A549 (cell line): ENCODE results near the gene STRN3. TPM values are rescaled to one million over a fixed set of nuclear protein-coding genes. Genes with fewer than 3 reads are reported as not detected.

Source experiments
- ATAC-seq, 2 experiments: fragments of 200-7000 bp in 1 of 2; fragments of >200 bp in 1 of 2; cut with Nextera tagmentation in 1 of 2; cut with Tn5 transposase in 1 of 2; 3 replicates each; pipeline versions ENCODE4 v1.8.0 to v1.9.1; 2018 to 2020; ENCODE audit warnings: mild to moderate bottlenecking in 1 of 2, moderate library complexity in 1 of 2
- CTCF ChIA-PET: fragments of 300-600 bp; sonication (Branson Sonifier 250); formaldehyde crosslinking; extraction: SDS; loops from one replicate; lab custom pipeline; 2021; ENCODE audit warnings: antibody characterized with exemption, inconsistent platforms; lab: Yijun Ruan, JAX
- POLR2A ChIA-PET: fragments of 350-600 bp; formaldehyde crosslinking; extraction: SDS; loops from one replicate; lab custom pipeline; 2021; ENCODE audit warnings: antibody characterized with exemption, inconsistent platforms; lab: Yijun Ruan, JAX
- DNase-seq, 2 experiments: peaks; one replicate each; pipeline versions ENCODE4 v3.0.0 to v3.0.0-alpha.2; 2011 to 2016; ENCODE audit warnings: low read depth in 1 of 2, low spot score in 1 of 2
- FAIRE-seq: peaks from 2 replicates; lab custom pipeline; 2011; peaks lifted over from hg19 to GRCh38; lab: Jason Lieb, UNC
- H3K27ac ChIP-seq, 2 experiments: fragments of >200 bp; sonication (Bioruptor Twin); formaldehyde crosslinking; 3 replicates each; pipeline ENCODE4 v1.5.1; 2016 to 2017
- H3K4me1 ChIP-seq: fragments of >200 bp; sonication (Bioruptor Twin); formaldehyde crosslinking; 3 replicates; pipeline ENCODE4 v1.6.1; 2016
- H3K4me2 ChIP-seq: fragments of >200 bp; sonication (Bioruptor Twin); formaldehyde crosslinking; 3 replicates; pipeline ENCODE4 v1.6.1; 2016
- H3K4me3 ChIP-seq: fragments of >200 bp; sonication (Bioruptor Twin); formaldehyde crosslinking; 3 replicates; pipeline ENCODE4 v1.5.1; 2016
- H3K9me3 ChIP-seq: fragments of >200 bp; sonication (Bioruptor Twin); formaldehyde crosslinking; 3 replicates; pipeline ENCODE4 v1.6.1; 2016
- CBX2 ChIP-seq: fragments of 200-600 bp; sonication (generic); IDR thresholded peaks from 2 replicates; pipeline ENCODE4 v1.6.1; 2016; ENCODE audit warnings: low read depth, mild to moderate bottlenecking, borderline replicate concordance
- CBX8 ChIP-seq: fragments of 200-600 bp; sonication (generic); IDR thresholded peaks from 2 replicates; pipeline ENCODE4 v1.6.1; 2016
- CEBPB ChIP-seq, 2 experiments: fragments of >200 bp in 1 of 2; sonication (Bioruptor Twin) in 1 of 2; formaldehyde crosslinking in 1 of 2; IDR thresholded peaks; 2 replicates each; pipeline ENCODE4 v1.6.1; 2012 to 2016
- CHD4 ChIP-seq: fragments of 200-600 bp; sonication (generic); IDR thresholded peaks from 2 replicates; pipeline ENCODE4 v1.6.1; 2016; ENCODE audit warnings: antibody characterized with exemption, mild to moderate bottlenecking, borderline replicate concordance
- EHF ChIP-seq: fragments of 250-450 bp; sonication (Bioruptor Pico); IDR thresholded peaks from 2 replicates; pipeline ENCODE4 v1.5.0; 2020; ENCODE audit warnings: mild to moderate bottlenecking
- ESRRA ChIP-seq: fragments of 150-350 bp; IDR thresholded peaks from 2 replicates; pipeline ENCODE4 v1.6.1; 2014; ENCODE audit warnings: mild to moderate bottlenecking, low read length, borderline replicate concordance
- FOSB ChIP-seq: fragments of 250-450 bp; sonication (Bioruptor Pico); IDR thresholded peaks from 2 replicates; pipeline ENCODE4 v1.5.0; 2020; ENCODE audit warnings: mild to moderate bottlenecking, moderate library complexity
- FOXS1 ChIP-seq: fragments of 250-450 bp; sonication (Bioruptor Pico); IDR thresholded peaks from 2 replicates; pipeline ENCODE4 v1.5.0; 2020; ENCODE audit warnings: mild to moderate bottlenecking, moderate library complexity
- HDAC2 ChIP-seq: fragments of 200-600 bp; sonication (generic); IDR thresholded peaks from 2 replicates; pipeline ENCODE4 v1.6.1; 2016
- HEYL ChIP-seq: fragments of 250-450 bp; sonication (Bioruptor Pico); IDR thresholded peaks from 2 replicates; pipeline ENCODE4 v1.8.0; 2021; ENCODE audit warnings: mild to moderate bottlenecking, moderate library complexity
- HOXB13 ChIP-seq: fragments of 250-450 bp; sonication (Bioruptor Pico); IDR thresholded peaks from 2 replicates; pipeline ENCODE4 v1.5.0; 2020; ENCODE audit warnings: low read depth, mild to moderate bottlenecking, moderate library complexity
- HOXB5 ChIP-seq: fragments of 250-450 bp; sonication (Bioruptor Pico); IDR thresholded peaks from 2 replicates; pipeline ENCODE4 v1.5.0; 2020; ENCODE audit warnings: mild to moderate bottlenecking, moderate library complexity
- KDM5A ChIP-seq: fragments of 200-600 bp; sonication (generic); IDR thresholded peaks from 2 replicates; pipeline ENCODE4 v1.6.1; 2016; ENCODE audit warnings: antibody characterized with exemption, mild to moderate bottlenecking
- MAFK ChIP-seq: fragments of 450-650 bp; IDR thresholded peaks from 2 replicates; pipeline ENCODE4 v1.6.1; 2014; ENCODE audit not compliant: partially characterized antibody
- POLR2A ChIP-seq: IDR thresholded peaks from 2 replicates; pipeline ENCODE4 v1.6.1; 2012; ENCODE audit warnings: mild to moderate bottlenecking, low read length
- POLR2AphosphoS2 ChIP-seq: conservative IDR thresholded peaks from 2 replicates; pipeline ENCODE4 v1.6.1; 2012; ENCODE audit warnings: low read length, improper control_type of control experiment, inconsistent platforms
- RARB ChIP-seq: fragments of 250-450 bp; sonication (Bioruptor Pico); IDR thresholded peaks from 2 replicates; pipeline ENCODE4 v1.8.0; 2021; ENCODE audit warnings: mild to moderate bottlenecking, moderate library complexity
- RNF2 ChIP-seq: fragments of 200-600 bp; sonication (generic); IDR thresholded peaks from 2 replicates; pipeline ENCODE4 v1.6.1; 2016; ENCODE audit warnings: low read depth, mild to moderate bottlenecking, antibody characterized with exemption, moderate library complexity, borderline replicate concordance
- SMC3 ChIP-seq: fragments of >200 bp; sonication (Bioruptor Twin); formaldehyde crosslinking; IDR thresholded peaks from 3 replicates; pipeline ENCODE4 v1.6.1; 2018; ENCODE audit warnings: inconsistent platforms
- SREBF2 ChIP-seq: fragments of 450-650 bp; IDR thresholded peaks from 2 replicates; pipeline ENCODE4 v1.6.1; 2014; ENCODE audit warnings: mild to moderate bottlenecking, moderate library complexity
- TFCP2L1 ChIP-seq: fragments of 250-450 bp; sonication (Bioruptor Pico); IDR thresholded peaks from 2 replicates; pipeline ENCODE4 v1.5.0; 2021; ENCODE audit warnings: mild to moderate bottlenecking
- WGBS: methylation state at CpG from one replicate; pipeline ENCODE4 v1.1.6; 2017; ENCODE audit errors: missing lambda C conversion rate; 5-methylcytosine and 5-hydroxymethylcytosine counted together
- polyA plus RNA-seq, 4 experiments: library from polyadenylated mRNA; depleted of rRNA in 3 of 4; stranded (reverse); fragments of >200 nt; fragmentation: RNase III in 1 of 4; extraction: RNeasy Plus Mini Kit Qiagen cat#74134 plus additional on column Dnase treatment in 1 of 4; gene quantifications; 2 replicates in 3 of 4; 3 replicates in 1 of 4; pipeline ENCODE4 v1.2.3, GENCODE V29; 2011 to 2017
- TF ChIP-seq, protein P1 (sequence below): fragments of >200 bp; sonication (Bioruptor Twin); formaldehyde crosslinking; IDR thresholded peaks from 2 replicates; pipeline ENCODE4 v1.6.1; 2016
- TF ChIP-seq, protein P2 (sequence below): IDR thresholded peaks from 2 replicates; pipeline ENCODE4 v1.6.1; 2012
- TF ChIP-seq, protein P3 (sequence below): IDR thresholded peaks from 2 replicates; pipeline ENCODE4 v1.6.1; 2012; ENCODE audit warnings: low read depth, borderline replicate concordance
- TF ChIP-seq, protein P4 (sequence below): fragments of 150-350 bp; IDR thresholded peaks from 2 replicates; pipeline ENCODE4 v1.6.1; 2014; ENCODE audit warnings: low read depth, mild to moderate bottlenecking, low read length
- TF ChIP-seq, protein P5 (sequence below): fragments of >200 bp; sonication (Bioruptor Twin); formaldehyde crosslinking; IDR thresholded peaks from 3 replicates; pipeline ENCODE4 v1.5.1; 2016

Gene STRN3
- polyA plus RNA-seq, 2 of the 4 experiments (the other 2 are of a cell fraction): 22.1 to 44.8 TPM

DNA sequence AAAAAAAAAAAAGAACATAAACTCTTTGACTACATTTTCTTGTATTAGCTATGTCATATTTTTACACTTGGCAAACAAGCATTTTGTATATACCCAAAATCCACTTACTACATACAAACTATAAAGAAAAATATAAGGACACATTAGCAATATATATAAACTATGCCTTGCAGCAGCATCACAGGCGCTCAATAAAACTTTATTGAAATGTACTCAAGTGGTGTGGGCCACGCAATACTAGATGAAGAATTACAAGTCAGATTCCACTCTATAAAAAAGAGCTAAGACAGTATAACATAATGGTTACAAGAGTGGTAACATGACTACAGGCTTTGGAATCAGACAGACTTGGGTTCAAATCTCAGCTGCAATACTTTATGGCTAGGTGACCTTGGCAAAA lies 3.8 kb downstream of the STRN3 start:
- FAIRE-seq: no peak
- 98% methylated on average over 2 of the region's 2 CpGs for WGBS
- no peaks in the 10 kb centered on the region for H3K9me3 ChIP-seq
- peaks cover 19% of the 10 kb centered on the region for H3K4me1 ChIP-seq
- ChIA-PET CTCF (interaction anchor here (1.8 kb wide), 1 partner anchor 40 kb away, joined by 4 read pairs; no protein-coding TSS in a partner anchor), POLR2A (no interaction called here)
- TF ChIP-seq, protein P1, sequence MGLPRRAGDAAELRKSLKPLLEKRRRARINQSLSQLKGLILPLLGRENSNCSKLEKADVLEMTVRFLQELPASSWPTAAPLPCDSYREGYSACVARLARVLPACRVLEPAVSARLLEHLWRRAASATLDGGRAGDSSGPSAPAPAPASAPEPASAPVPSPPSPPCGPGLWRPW: no peak
- TF ChIP-seq ESRRA (no peak), CHD4 (no peak), HEYL (CRISPR knock-in tag) (no peak), CBX2 (no peak), SMC3 (no peak), CBX8 (no peak), SREBF2 (no peak), KDM5A (no peak), POLR2A (no peak), RARB (CRISPR knock-in tag) (no peak), CEBPB (IDR thresholded peaks at IDR 0.05) (no peak), POLR2AphosphoS2 (no peak)
- TF ChIP-seq, protein P2, sequence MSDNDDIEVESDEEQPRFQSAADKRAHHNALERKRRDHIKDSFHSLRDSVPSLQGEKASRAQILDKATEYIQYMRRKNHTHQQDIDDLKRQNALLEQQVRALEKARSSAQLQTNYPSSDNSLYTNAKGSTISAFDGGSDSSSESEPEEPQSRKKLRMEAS: no peak
- no peak overlapping the region for H3K4me2 ChIP-seq
- H3K27ac ChIP-seq: no peak overlapping the region
- no peak overlapping the region for H3K4me3 ChIP-seq
- no peak for DNase-seq
- no peak for ATAC-seq

DNA sequence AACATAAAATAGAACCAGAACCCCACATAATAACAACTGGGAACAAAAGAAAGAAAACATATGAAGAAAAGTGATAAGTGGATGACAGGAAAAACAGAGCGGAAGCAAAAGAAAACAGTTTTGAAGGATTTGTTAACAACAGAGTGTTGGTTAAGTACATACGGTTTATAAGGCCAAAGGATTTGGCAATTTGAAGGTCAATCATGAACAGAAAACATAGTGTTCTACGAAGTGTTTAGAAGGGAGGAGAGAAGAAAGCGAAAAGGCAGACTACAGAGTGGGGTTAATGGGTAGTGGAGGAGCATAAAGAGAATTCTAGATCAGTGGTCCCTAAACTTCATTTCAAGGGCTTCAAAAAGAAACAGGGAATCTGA lies 4.6 kb downstream of the STRN3 start:
- TF ChIP-seq MAFK: no peak
- FAIRE-seq: no peak
- CTCF ChIA-PET: interaction anchor here (1.1 kb wide), 1 partner anchor 61 kb away, joined by 3 read pairs; no protein-coding TSS in a partner anchor
- ATAC-seq: no peak
- Histone ChIP-seq H3K4me2 (no peak overlapping the region), H3K9me3 (no peaks in the 10 kb centered on the region), H3K4me1 (peaks cover 19% of the 10 kb centered on the region), H3K4me3 (no peak overlapping the region), H3K27ac (no peak overlapping the region)
- DNase-seq: no peak
- WGBS: 91% methylated on average over 4 of the region's 4 CpGs
- POLR2A ChIA-PET: no interaction called here

DNA sequence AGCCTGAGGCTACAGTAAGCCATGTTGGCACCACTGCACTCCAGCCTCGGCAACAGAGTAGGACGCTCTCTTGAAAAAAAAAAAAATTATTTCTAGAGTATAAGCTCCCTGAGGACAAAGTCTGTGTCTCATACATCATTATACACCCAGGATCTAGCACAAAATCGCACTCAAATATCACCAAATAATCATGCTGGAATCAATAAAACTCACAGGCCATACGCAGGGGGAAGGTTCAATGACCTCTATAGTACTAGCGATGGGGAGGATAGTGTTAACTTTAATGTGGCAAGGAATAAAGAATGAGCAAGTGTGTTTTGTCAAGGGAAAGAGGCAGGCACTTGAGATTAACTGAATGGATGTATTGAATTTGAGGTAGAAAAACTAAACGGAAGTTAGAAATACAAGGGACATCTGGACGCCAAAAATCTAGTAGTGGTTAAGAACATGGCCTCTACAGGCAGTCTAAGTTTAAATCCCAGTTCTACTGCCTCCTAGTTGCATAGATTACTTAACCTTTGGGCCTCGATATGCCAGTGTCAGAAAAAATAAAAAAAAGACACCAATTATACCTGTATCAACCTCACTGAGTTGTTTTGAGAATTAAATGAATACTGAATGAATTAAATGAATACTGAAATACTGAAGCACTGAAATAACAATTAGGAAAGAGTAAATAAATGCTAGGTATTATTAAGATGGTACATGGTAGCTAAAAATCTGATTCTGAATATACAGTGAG lies 5.2 kb downstream of the STRN3 start:
- H3K27ac ChIP-seq: no peak overlapping the region
- FAIRE-seq (no peak), ATAC-seq (no peak), DNase-seq (no peak)
- WGBS: 94% methylated on average over 8 of the region's 8 CpGs
- POLR2A ChIA-PET: no interaction called here
- H3K9me3 ChIP-seq: no peaks in the 10 kb centered on the region
- no peak overlapping the region for H3K4me3 ChIP-seq
- TF ChIP-seq, protein P3, sequence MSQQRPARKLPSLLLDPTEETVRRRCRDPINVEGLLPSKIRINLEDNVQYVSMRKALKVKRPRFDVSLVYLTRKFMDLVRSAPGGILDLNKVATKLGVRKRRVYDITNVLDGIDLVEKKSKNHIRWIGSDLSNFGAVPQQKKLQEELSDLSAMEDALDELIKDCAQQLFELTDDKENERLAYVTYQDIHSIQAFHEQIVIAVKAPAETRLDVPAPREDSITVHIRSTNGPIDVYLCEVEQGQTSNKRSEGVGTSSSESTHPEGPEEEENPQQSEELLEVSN: no peak
- TF ChIP-seq, protein P4, sequence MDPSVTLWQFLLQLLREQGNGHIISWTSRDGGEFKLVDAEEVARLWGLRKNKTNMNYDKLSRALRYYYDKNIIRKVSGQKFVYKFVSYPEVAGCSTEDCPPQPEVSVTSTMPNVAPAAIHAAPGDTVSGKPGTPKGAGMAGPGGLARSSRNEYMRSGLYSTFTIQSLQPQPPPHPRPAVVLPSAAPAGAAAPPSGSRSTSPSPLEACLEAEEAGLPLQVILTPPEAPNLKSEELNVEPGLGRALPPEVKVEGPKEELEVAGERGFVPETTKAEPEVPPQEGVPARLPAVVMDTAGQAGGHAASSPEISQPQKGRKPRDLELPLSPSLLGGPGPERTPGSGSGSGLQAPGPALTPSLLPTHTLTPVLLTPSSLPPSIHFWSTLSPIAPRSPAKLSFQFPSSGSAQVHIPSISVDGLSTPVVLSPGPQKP: no peak
- CTCF ChIA-PET: interaction anchor here (1.1 kb wide), 2 partner anchors 61 to 95 kb away, joined by 3 read pairs; no protein-coding TSS in a partner anchor
- peaks cover 19% of the 10 kb centered on the region for H3K4me1 ChIP-seq
- no peak overlapping the region for H3K4me2 ChIP-seq

DNA sequence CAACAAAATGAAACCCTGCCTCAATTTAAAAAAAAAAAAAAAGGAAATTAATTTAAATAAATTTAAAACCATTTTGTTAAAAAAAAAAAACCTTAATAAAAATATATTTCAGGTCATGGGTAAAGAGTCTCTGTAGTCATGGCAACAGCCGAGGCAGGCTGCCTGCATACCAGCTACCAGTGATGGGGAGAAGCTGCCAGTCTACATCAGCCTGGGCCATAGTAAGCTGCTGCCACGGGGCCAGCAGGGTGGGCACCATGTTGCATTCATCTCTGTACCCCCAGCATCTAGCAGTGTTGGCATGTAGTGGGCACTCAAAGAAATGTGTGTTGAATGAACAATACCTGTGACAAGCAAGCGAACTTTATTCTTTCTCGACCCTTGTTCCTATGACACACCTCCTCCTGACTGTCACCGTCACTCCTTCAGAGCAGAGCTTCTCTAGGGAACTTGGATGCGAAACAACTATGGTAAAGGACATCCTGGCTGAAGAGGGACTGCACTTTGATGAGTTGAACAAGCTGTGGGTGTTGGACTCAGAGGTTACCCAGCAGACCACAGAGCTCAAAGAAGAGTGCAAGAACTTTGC lies 8.0 kb downstream of the STRN3 start:
- no peak overlapping the region for H3K27ac ChIP-seq
- ChIA-PET CTCF (interaction anchor here (0.7 to 1.4 kb wide), 4 partner anchors 22 to 64 kb away, joined by 3 to 6 read pairs (median 3); no protein-coding TSS in a partner anchor), POLR2A (interaction anchor here (0.7 kb wide), 1 partner anchor 188 kb away, joined by 3 read pairs; no protein-coding TSS in a partner anchor)
- H3K9me3 ChIP-seq: no peaks in the 10 kb centered on the region
- H3K4me2 ChIP-seq: no peak overlapping the region
- H3K4me3 ChIP-seq: no peak overlapping the region
- H3K4me1 ChIP-seq: peaks cover 3% of the 10 kb centered on the region; the same call in 2 of the 3 replicates
- DNase-seq (no peak), ATAC-seq (no peak), FAIRE-seq (no peak)
- WGBS: 96% methylated on average over 6 of the region's 6 CpGs
- TF ChIP-seq HOXB13 (CRISPR knock-in tag) (no peak), HDAC2 (no peak), TFCP2L1 (CRISPR knock-in tag) (no peak), KDM5A (no peak), RNF2 (no peak), FOSB (CRISPR knock-in tag) (no peak), MAFK (no peak), SREBF2 (no peak), EHF (CRISPR knock-in tag) (no peak), CBX8 (no peak), FOXS1 (CRISPR knock-in tag) (no peak), HOXB5 (no peak)
- TF ChIP-seq, protein P5, sequence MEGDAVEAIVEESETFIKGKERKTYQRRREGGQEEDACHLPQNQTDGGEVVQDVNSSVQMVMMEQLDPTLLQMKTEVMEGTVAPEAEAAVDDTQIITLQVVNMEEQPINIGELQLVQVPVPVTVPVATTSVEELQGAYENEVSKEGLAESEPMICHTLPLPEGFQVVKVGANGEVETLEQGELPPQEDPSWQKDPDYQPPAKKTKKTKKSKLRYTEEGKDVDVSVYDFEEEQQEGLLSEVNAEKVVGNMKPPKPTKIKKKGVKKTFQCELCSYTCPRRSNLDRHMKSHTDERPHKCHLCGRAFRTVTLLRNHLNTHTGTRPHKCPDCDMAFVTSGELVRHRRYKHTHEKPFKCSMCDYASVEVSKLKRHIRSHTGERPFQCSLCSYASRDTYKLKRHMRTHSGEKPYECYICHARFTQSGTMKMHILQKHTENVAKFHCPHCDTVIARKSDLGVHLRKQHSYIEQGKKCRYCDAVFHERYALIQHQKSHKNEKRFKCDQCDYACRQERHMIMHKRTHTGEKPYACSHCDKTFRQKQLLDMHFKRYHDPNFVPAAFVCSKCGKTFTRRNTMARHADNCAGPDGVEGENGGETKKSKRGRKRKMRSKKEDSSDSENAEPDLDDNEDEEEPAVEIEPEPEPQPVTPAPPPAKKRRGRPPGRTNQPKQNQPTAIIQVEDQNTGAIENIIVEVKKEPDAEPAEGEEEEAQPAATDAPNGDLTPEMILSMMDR: no peak
